Measurements from ENCODE around the gene TBKBP1.
"Not testable (repeated sequence)": the region's sequence is repeated elsewhere in the genome, so short reads cannot be mapped to it uniquely, and the experiment has no call there.

Gene TBKBP1

DNA sequence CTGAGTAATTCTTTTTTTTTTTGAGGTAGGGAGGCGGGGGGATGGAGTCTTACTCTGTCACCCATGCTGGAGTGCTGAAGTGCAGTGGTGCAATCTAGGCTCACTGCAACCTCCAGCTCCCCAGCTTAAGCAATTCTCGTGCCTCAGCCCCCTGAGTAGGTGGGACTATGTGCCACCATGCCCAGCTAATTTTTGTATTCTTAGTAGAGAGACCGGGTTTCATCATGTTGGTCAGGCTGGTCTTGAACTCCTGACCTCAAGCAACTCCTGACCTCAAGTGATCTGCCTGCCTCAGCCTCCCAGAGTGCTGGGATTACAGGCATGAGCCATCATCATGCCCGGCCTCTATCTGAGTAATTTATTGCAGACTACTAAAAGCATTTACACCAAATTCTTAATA is 24.9 kb upstream of the TBKBP1 start:
- Mint-ChIP-seq H3K4me3 (no peak overlapping the region), H3K27ac (no peak overlapping the region), H3K4me1 (ENCODE audit: low read depth) (peaks cover 39% of the 10 kb centered on the region), H3K36me3 (peaks cover 13% of the 10 kb centered on the region), H3K27me3 (no peaks in the 10 kb centered on the region), H3K9me3 (ENCODE audit: low read depth) (no peaks in the 10 kb centered on the region)

GRCh38 chr17:47670064-47670463 is 23.9 kb upstream of the TBKBP1 start:
- Mint-ChIP-seq H3K4me1 (ENCODE audit: low read depth) (peaks cover 42% of the 10 kb centered on the region), H3K27ac (peak overlapping the region; percentile 46), H3K4me3 (no peak overlapping the region), H3K27me3 (no peaks in the 10 kb centered on the region), H3K36me3 (peaks cover 13% of the 10 kb centered on the region), H3K9me3 (ENCODE audit: low read depth) (no peaks in the 10 kb centered on the region)

DNA sequence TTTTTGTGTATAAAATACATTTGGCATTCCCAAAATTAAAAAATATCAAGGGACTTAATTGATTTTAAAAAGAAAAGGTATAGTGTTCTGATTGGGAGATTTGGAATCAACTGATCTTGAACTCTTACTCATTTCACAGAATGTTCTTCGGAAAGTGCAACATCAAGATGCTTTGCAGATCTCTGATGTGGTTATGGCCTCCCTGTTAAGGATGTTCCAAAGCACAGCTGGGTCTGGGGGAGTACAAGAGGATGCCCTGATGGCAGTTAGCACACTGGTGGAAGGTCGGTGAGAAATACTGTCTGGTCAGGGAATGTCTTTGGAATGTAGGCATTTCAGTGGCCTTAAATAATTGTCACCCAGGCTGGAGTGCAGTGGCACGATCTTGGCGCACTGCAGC is 19.5 kb upstream of the TBKBP1 start:
- Mint-ChIP-seq H3K27me3 (no peaks in the 10 kb centered on the region), H3K27ac (peak overlapping the region; percentile 29)

GRCh38 chr17:47675380-47676198 is 18.4 kb upstream of the TBKBP1 start:
- peaks cover 10% of the 10 kb centered on the region for H3K36me3 Mint-ChIP-seq
- no peak overlapping the region for H3K4me3 Mint-ChIP-seq
- H3K9me3 Mint-ChIP-seq (ENCODE audit: low read depth), result no peaks in the 10 kb centered on the region
- H3K4me1 Mint-ChIP-seq (ENCODE audit: low read depth), result peaks cover 23% of the 10 kb centered on the region
- H3K27ac Mint-ChIP-seq, result peak overlapping the region; percentile 2
- no peaks in the 10 kb centered on the region for H3K27me3 Mint-ChIP-seq

More for the DNA sequence above, 19.5 kb upstream of the TBKBP1 start:
- Mint-ChIP-seq H3K4me1 (ENCODE audit: low read depth) (peaks cover 31% of the 10 kb centered on the region), H3K9me3 (ENCODE audit: low read depth) (no peaks in the 10 kb centered on the region), H3K36me3 (peaks cover 14% of the 10 kb centered on the region), H3K4me3 (no peak overlapping the region)

GRCh38 chr17:47676199-47676472 is 17.8 kb upstream of the TBKBP1 start:
- Mint-ChIP-seq H3K36me3 (peaks cover 10% of the 10 kb centered on the region), H3K27me3 (no peaks in the 10 kb centered on the region), H3K27ac (no peak overlapping the region), H3K9me3 (ENCODE audit: low read depth) (no peaks in the 10 kb centered on the region), H3K4me1 (ENCODE audit: low read depth) (peaks cover 23% of the 10 kb centered on the region), H3K4me3 (no peak overlapping the region)

DNA sequence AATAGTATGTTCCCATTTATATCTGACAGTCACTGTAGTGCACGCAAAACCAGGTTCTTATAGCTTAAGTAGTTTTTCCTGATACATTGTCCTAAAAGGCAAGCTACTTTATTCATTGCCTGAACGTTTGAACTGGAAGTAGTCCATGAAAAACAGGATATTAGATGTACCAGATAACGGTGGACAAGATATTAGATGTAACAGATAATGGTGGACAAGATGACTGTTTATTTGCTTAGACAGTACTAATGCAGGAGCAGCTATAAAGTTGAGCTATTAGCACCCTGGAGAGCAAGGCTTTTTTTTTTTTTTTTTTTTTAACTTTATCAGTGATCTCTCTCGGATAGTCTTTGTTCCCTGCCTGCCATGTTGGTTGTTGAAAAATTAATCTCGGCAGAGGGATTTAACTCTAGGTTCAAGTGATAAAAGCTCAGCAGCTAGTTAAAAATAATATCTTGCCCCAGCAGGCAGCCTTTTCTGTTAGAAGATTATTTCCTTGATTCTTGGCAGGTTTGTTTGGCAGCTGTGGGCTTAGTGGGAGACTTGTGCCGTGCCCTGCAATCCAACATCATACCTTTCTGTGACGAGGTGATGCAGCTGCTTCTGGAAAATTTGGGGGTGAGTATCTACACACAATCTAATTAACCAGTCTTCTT is 17.3 kb upstream of the TBKBP1 start:
- H3K4me3 Mint-ChIP-seq, result no peak overlapping the region

GRCh38 chr17:47678196-47678595 is 15.8 kb upstream of the TBKBP1 start:
- Mint-ChIP-seq H3K36me3 (peaks cover 14% of the 10 kb centered on the region), H3K4me1 (ENCODE audit: low read depth) (peaks cover 20% of the 10 kb centered on the region), H3K27me3 (no peaks in the 10 kb centered on the region), H3K27ac (peak overlapping the region; percentile 2), H3K4me3 (no peak overlapping the region), H3K9me3 (ENCODE audit: low read depth) (no peaks in the 10 kb centered on the region)

More for the DNA sequence above, 17.3 kb upstream of the TBKBP1 start:
- peaks cover 23% of the 10 kb centered on the region for H3K4me1 Mint-ChIP-seq (ENCODE audit: low read depth)
- H3K27me3 Mint-ChIP-seq, result no peaks in the 10 kb centered on the region
- no peak overlapping the region for H3K27ac Mint-ChIP-seq
- H3K9me3 Mint-ChIP-seq (ENCODE audit: low read depth), result no peaks in the 10 kb centered on the region
- H3K36me3 Mint-ChIP-seq, result peaks cover 10% of the 10 kb centered on the region

- no peaks in the 10 kb centered on the region for H3K9me3 Mint-ChIP-seq (ENCODE audit: low read depth)
- H3K27ac Mint-ChIP-seq, result peak overlapping the region; percentile 58
- H3K27me3 Mint-ChIP-seq, result no peaks in the 10 kb centered on the region
- peaks cover 5% of the 10 kb centered on the region for H3K4me1 Mint-ChIP-seq (ENCODE audit: low read depth)
- no peak overlapping the region for H3K4me3 Mint-ChIP-seq
- peaks cover 10% of the 10 kb centered on the region for H3K36me3 Mint-ChIP-seq
Observed at GRCh38 chr17:47682138-47682537, 11.8 kb upstream of the TBKBP1 start.

DNA sequence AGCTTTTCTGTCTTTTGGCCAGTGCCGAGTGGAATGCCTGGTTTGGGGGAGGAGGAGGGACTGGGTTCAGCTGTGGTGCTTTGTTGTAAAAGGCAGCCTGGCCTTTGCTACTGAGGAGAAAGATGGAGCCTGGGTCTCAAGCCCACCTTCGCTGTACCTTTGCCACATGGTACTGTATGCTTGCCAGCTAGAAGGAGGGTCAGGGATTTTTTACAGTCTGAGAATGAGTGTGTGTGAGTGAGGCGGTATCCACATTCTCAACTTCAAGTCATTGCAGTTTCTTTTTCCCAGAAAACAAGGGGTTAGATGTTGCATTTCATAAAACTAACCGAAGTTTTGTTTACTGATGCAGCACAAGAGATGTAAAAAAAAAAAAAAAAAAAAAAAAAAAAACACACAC is 11.2 kb upstream of the TBKBP1 start:
- H3K27me3 Mint-ChIP-seq, H3K4me3 Mint-ChIP-seq: not testable (repeated sequence)
- peaks cover 10% of the 10 kb centered on the region for H3K36me3 Mint-ChIP-seq

GRCh38 chr17:47684025-47684424 is 9.9 kb upstream of the TBKBP1 start:
- H3K4me3 Mint-ChIP-seq, result no peak overlapping the region
- H3K36me3 Mint-ChIP-seq, result peaks cover 10% of the 10 kb centered on the region
- peaks cover 3% of the 10 kb centered on the region for H3K4me1 Mint-ChIP-seq (ENCODE audit: low read depth)
- peak overlapping the region; percentile 68 for H3K27ac Mint-ChIP-seq
- H3K27me3 Mint-ChIP-seq, result no peaks in the 10 kb centered on the region
- no peaks in the 10 kb centered on the region for H3K9me3 Mint-ChIP-seq (ENCODE audit: low read depth)

More for the DNA sequence above, 11.2 kb upstream of the TBKBP1 start:
- H3K27ac Mint-ChIP-seq, result peak overlapping the region; percentile 58
- not testable (repeated sequence) for H3K9me3 Mint-ChIP-seq (ENCODE audit: low read depth); H3K4me1 Mint-ChIP-seq (ENCODE audit: low read depth)

DNA sequence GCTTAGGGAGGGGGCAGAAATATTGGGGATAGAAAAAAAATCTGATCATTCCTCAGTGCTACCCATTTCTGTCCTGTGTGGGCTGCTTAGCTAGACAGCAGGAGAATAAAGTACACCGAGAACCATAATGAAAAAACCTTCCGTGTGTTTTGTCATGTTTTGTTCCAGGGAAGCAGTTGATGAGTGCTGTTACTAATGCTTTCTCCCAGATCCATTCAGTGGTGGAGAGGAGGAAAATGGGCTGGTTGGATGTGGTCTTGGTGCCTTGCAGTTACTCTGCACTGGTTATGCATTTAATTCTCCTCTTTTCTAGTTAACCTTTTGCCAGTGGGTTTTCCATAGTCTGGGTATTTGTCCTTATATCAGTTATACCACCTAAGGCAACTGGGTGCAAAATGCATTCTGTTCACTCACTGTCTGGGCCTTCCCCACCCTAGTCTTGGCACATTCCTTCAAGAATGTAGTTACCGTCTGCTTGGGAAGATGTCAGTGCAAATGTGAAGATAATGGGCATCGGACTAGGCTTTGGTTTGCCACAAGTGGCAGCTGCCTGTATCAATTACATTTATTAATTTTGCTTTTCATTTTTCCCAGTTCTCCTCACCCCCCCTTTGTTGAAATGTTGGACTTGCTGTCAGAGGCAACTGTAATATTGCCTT is 9.3 kb upstream of the TBKBP1 start:
- peak overlapping the region; percentile 68 for H3K27ac Mint-ChIP-seq
- no peaks in the 10 kb centered on the region for H3K9me3 Mint-ChIP-seq (ENCODE audit: low read depth)
- no peaks in the 10 kb centered on the region for H3K27me3 Mint-ChIP-seq
- peaks cover 10% of the 10 kb centered on the region for H3K36me3 Mint-ChIP-seq
- no peak overlapping the region for H3K4me3 Mint-ChIP-seq
- peaks cover 3% of the 10 kb centered on the region for H3K4me1 Mint-ChIP-seq (ENCODE audit: low read depth)

- no peak overlapping the region for H3K4me3 Mint-ChIP-seq
- H3K27me3 Mint-ChIP-seq, result no peaks in the 10 kb centered on the region
- peak overlapping the region; percentile 41 for H3K27ac Mint-ChIP-seq
- no peaks in the 10 kb centered on the region for H3K9me3 Mint-ChIP-seq (ENCODE audit: low read depth)
- peaks cover 6% of the 10 kb centered on the region for H3K4me1 Mint-ChIP-seq (ENCODE audit: low read depth)
- peaks cover 6% of the 10 kb centered on the region for H3K36me3 Mint-ChIP-seq
Observed at GRCh38 chr17:47685556-47686275, 8.2 kb upstream of the TBKBP1 start.

DNA sequence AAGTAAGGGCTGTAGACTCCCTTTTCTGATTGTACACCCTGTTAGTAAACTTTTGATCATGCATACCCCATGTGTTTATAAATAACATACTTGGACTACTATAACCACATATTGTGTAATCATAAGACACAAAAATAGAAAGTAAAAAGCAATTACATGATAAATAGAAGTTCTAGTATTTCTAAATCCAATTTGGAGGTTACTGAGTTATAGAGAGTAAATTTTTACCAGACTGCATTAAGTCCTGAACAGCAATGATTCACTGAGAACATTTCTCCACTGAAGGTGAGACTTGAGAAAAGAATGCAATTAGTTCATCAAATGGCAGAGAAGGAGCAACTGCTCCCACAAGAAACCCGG is 7.7 kb upstream of the TBKBP1 start:
- Mint-ChIP-seq H3K36me3 (peaks cover 6% of the 10 kb centered on the region), H3K4me1 (ENCODE audit: low read depth) (peaks cover 6% of the 10 kb centered on the region), H3K9me3 (ENCODE audit: low read depth) (no peaks in the 10 kb centered on the region), H3K4me3 (no peak overlapping the region), H3K27ac (peak overlapping the region; percentile 41), H3K27me3 (no peaks in the 10 kb centered on the region)

DNA sequence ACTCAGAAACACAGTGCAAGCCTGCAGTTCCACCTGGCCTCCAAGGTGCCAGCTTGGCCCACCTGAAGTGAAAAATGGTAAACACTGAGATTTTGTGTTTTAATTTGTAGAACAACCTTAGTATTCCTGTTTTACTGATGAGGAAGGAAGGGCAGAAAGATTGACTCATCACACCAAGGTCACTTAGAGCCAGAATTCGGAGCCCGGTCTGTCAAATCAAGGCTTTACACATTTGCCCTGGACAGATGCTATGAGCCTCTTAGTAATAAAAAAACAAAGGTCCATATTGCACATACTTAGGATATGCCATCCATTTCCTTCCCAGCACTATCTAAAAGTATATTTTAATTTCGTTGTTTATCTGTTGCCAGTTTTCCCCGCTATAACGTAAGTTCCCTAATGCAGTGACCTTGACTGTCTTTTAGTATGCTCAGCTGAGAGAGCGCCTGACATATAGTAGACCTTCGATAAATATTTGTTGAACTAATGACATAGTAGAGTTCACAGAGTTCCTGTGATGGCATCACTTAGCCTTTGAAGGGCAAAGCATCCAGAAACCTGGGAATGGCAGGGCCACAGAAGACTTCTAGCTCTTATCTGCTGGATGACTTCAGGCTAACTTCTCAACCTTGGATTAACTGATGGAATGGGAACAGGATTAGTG is 7.2 kb upstream of the TBKBP1 start:
- Mint-ChIP-seq H3K36me3 (peaks cover 6% of the 10 kb centered on the region), H3K4me3 (no peak overlapping the region), H3K27ac (peak overlapping the region; percentile 22), H3K27me3 (no peaks in the 10 kb centered on the region), H3K4me1 (ENCODE audit: low read depth) (peaks cover 7% of the 10 kb centered on the region), H3K9me3 (ENCODE audit: low read depth) (no peaks in the 10 kb centered on the region)

Data from activated naive CD8-positive, alpha-beta T cell (primary cell).